Transverse colon (tissue), 4 donors: ENCODE measurements around the gene HSF5. TPM values are rescaled to one million over a fixed set of nuclear protein-coding genes. Genes with fewer than 3 reads are reported as not detected.

Experiments used
- DNase-seq: peaks from one replicate; pipeline ENCODE4 v3.0.0-alpha.2; 2019
- H3K27ac ChIP-seq, 4 donors: fragments of 200-600 bp; sonication (generic); 2 replicates each; pipeline ENCODE4 v1.5.1; 2016 to 2018; ENCODE audit warnings: inconsistent platforms in 4 of 4
- H3K27me3 ChIP-seq: fragments of 200-600 bp; sonication (generic); 2 replicates; pipeline ENCODE4 v1.5.1; 2017; ENCODE audit warnings: inconsistent platforms
- H3K36me3 ChIP-seq, 4 donors: fragments of 200-600 bp; sonication (generic); 2 replicates each; pipeline ENCODE4 v1.5.1; 2017 to 2019; ENCODE audit warnings: inconsistent platforms in 4 of 4
- H3K4me1 ChIP-seq, 4 donors: fragments of 200-600 bp; sonication (generic); 2 replicates each; pipeline ENCODE4 v1.5.1; 2017 to 2020; ENCODE audit warnings: inconsistent platforms in 4 of 4
- H3K4me3 ChIP-seq, 4 donors: fragments of 200-600 bp; sonication (generic); 1 replicate in 1 of 4; 2 replicates in 3 of 4; pipeline versions ENCODE4 v1.5.1 to v1.6.1; 2017 to 2019; ENCODE audit warnings: inconsistent platforms in 4 of 4
- H3K9me3 ChIP-seq, 2 donors: fragments of 200-600 bp; sonication (generic); 2 replicates each; pipeline ENCODE4 v1.5.1; 2017 to 2019; ENCODE audit warnings: inconsistent platforms in 2 of 2
- CTCF ChIP-seq, 5 experiments: fragments of 200-600 bp in 3 of 5; fragments of 450-650 bp in 2 of 5; sonication (generic) in 3 of 5; IDR thresholded peaks; 1 replicate in 2 of 5; 2 replicates in 3 of 5; pipeline ENCODE4 v1.5.1; 2016 to 2017; ENCODE audit warnings: antibody characterized with exemption in 5 of 5, inconsistent platforms in 3 of 5, mild to moderate bottlenecking in 2 of 5, moderate library complexity in 1 of 5
- EP300 ChIP-seq: sonication (generic); formaldehyde crosslinking; IDR thresholded peaks from one replicate; pipeline ENCODE4 v1.6.1; 2017; ENCODE audit warnings: antibody characterized with exemption, low read depth
- POLR2A ChIP-seq: fragments of 450-650 bp; IDR thresholded peaks from one replicate; pipeline ENCODE4 v1.6.1; 2016; ENCODE audit warnings: antibody characterized with exemption, mild to moderate bottlenecking, moderate library complexity
- POLR2AphosphoS5 ChIP-seq, 3 donors: sonication (generic); formaldehyde crosslinking; IDR thresholded peaks; one replicate each; pipeline ENCODE4 v1.6.1; 2016; ENCODE audit warnings: antibody characterized with exemption in 3 of 3
- WGBS, 2 donors: methylation state at CpG; one replicate each; pipeline ENCODE4 v1.1.5; 2018; ENCODE audit warnings: low coverage in 1 of 2; 5-methylcytosine and 5-hydroxymethylcytosine counted together
- in situ Hi-C, 4 donors: fragments of 200-750 bp; cut with MboI; loops; one replicate each; pipeline versions ENCODE4 v1.15.0 to v1.15.1; 2017; ENCODE audit warnings: low sequenced_read_pairs in 3 of 4, low pct_ligation_motif_present in 1 of 4, low pct_unique_long_range_greater_than_20kb in 1 of 4
- intact Hi-C: fragments of 100-400 bp; cut with DNase I; formaldehyde crosslinking; loops from one replicate; pipeline ENCODE4 v1.15.1; 2023; ENCODE audit warnings: low total_unique reads
- total RNA-seq, 4 donors: library from RNA; depleted of rRNA; stranded (reverse); fragments of >200 nt; gene quantifications; one replicate each; pipeline ENCODE4 v1.1.0, GENCODE V29; 2016

The HSF5 gene
- total RNA-seq, 4 donors from 2014 or later: 0.16 TPM; not detected in 3

- TF ChIP-seq EP300 (no peak), CTCF (IDR thresholded peaks at IDR 0.05) (no peak), POLR2AphosphoS5 (IDR thresholded peaks at IDR 0.05) (no peak), POLR2A (no peak)
- no peaks in the 10 kb centered on the region for H3K36me3 ChIP-seq
- peaks cover 0 to 22% (median 5%) of the 10 kb centered on the region in 4 donors for H3K4me1 ChIP-seq
- H3K27me3 ChIP-seq: peaks cover 2% of the 10 kb centered on the region
- peak overlapping the region; percentile 74 to 91 (median 80) for H3K27ac ChIP-seq
- peak overlapping the region in 3 of 4 donors; percentile 32 to 53 (median 39) for H3K4me3 ChIP-seq
- intact Hi-C loops: no loop called here
- in situ Hi-C loops: loop anchor here in 2 of 4 donors (10.0 kb wide), 3 partner anchors 52 to 102 kb away; partner anchors contain the start of gene SUPT4H1 (in 1 of the 2)
- WGBS, 2 donors: 43 to 45% methylated on average over 6 of the region's 6 CpGs
- H3K9me3 ChIP-seq: no peaks in the 10 kb centered on the region
- no peak for DNase-seq
These were observed 71.3 kb downstream of the HSF5 start for GRCh38 chr17:58416937-58417299.

GRCh38 chr17:58416396-58416795, 71.8 kb downstream of the HSF5 start:
- 47 to 60% methylated on average over 4 of the region's 4 CpGs for WGBS, 2 donors

GRCh38 chr17:58415371-58416055, 72.7 kb downstream of the HSF5 start:
- DNase-seq: peak; percentile 43
- intact Hi-C loops (no loop called here), in situ Hi-C loops (loop anchor here in 2 of 4 donors (10.0 kb wide), 3 partner anchors 51 to 101 kb away; partner anchors contain the start of gene SUPT4H1 (in 1 of the 2))
- Histone ChIP-seq H3K4me3 (peak overlapping the region in 3 of 4 donors; percentile 32 to 53 (median 39)), H3K27me3 (no peaks in the 10 kb centered on the region), H3K4me1 (peaks cover 0 to 30% (median 8%) of the 10 kb centered on the region in 4 donors), H3K27ac (peak overlapping the region; percentile 51 to 91 (median 79)), H3K9me3 (no peaks in the 10 kb centered on the region), H3K36me3 (no peaks in the 10 kb centered on the region)
- no peak for TF ChIP-seq EP300
- peak in 3 of 5 experiments; percentile 21 to 52 (median 39) for TF ChIP-seq CTCF (IDR thresholded peaks at IDR 0.05)
- peak; percentile 14 for TF ChIP-seq POLR2A
- peak in 1 of 3 donors; percentile 18 for TF ChIP-seq POLR2AphosphoS5 (IDR thresholded peaks at IDR 0.05)
- WGBS, 2 donors: 43 to 45% methylated on average over 3 to 6 of the region's 6 CpGs

More at GRCh38 chr17:58416396-58416795, 71.8 kb downstream of the HSF5 start:
- Histone ChIP-seq H3K36me3 (no peaks in the 10 kb centered on the region), H3K27me3 (peaks cover 2% of the 10 kb centered on the region), H3K4me3 (peak overlapping the region in 3 of 4 donors; percentile 32 to 53 (median 39)), H3K4me1 (peaks cover 0 to 23% (median 6%) of the 10 kb centered on the region in 4 donors), H3K9me3 (no peaks in the 10 kb centered on the region), H3K27ac (peak overlapping the region; percentile 74 to 91 (median 80))
- no peak for TF ChIP-seq CTCF (IDR thresholded peaks at IDR 0.05)
- no peak for TF ChIP-seq POLR2A
- no peak for TF ChIP-seq POLR2AphosphoS5 (IDR thresholded peaks at IDR 0.05)
- TF ChIP-seq EP300: no peak
- in situ Hi-C loops: loop anchor here in 2 of 4 donors (10.0 kb wide), 3 partner anchors 52 to 102 kb away; partner anchors contain the start of gene SUPT4H1 (in 1 of the 2)
- no peak for DNase-seq
- intact Hi-C loops: no loop called here

GRCh38 chr17:58414596-58414997, 73.6 kb downstream of the HSF5 start:
- intact Hi-C loops: no loop called here
- in situ Hi-C loops: loop anchor here in 2 of 4 donors (10.0 kb wide), 3 partner anchors 50 to 100 kb away; partner anchors contain the start of gene SUPT4H1 (in 1 of the 2)
- H3K9me3 ChIP-seq: no peaks in the 10 kb centered on the region
- no peak for DNase-seq
- peak overlapping the region in 3 of 4 donors; percentile 32 to 53 (median 39) for H3K4me3 ChIP-seq
- TF ChIP-seq POLR2AphosphoS5 (IDR thresholded peaks at IDR 0.05) (peak in 1 of 3 donors; percentile 14), POLR2A (no peak), EP300 (no peak)
- H3K27ac ChIP-seq: peak overlapping the region; percentile 51 to 91 (median 79)
- WGBS, 2 donors: 62 to 64% methylated on average over 3 of the region's 3 CpGs
- H3K36me3 ChIP-seq: no peaks in the 10 kb centered on the region
- H3K4me1 ChIP-seq: peaks cover 0 to 31% (median 11%) of the 10 kb centered on the region in 4 donors
- no peaks in the 10 kb centered on the region for H3K27me3 ChIP-seq
